ENCODE results near the gene DIP2C.

DIP2C gene

GRCh38 chr10:625333-625696 is 64.2 kb downstream of the DIP2C start:
- no peak for DNase-seq

- DNase-seq: peak; percentile 84
These were observed 64.7 kb downstream of the DIP2C start for GRCh38 chr10:624605-625332.

GRCh38 chr10:624312-624604 is 65.2 kb downstream of the DIP2C start:
- no peak for DNase-seq

- no peak for DNase-seq
These were observed 65.8 kb downstream of the DIP2C start for GRCh38 chr10:623477-624311.

- no peak for DNase-seq
These were observed 66.5 kb downstream of the DIP2C start for GRCh38 chr10:623014-623413.

- DNase-seq: no peak
These were observed 67.3 kb downstream of the DIP2C start for GRCh38 chr10:621981-622740.

- no peak for DNase-seq
These were observed 68.0 kb downstream of the DIP2C start for GRCh38 chr10:621513-621912.

GRCh38 chr10:620971-621370 is 68.5 kb downstream of the DIP2C start:
- no peak for DNase-seq

- DNase-seq: no peak
These were observed 69.1 kb downstream of the DIP2C start for GRCh38 chr10:620417-620816.

- DNase-seq: no peak
These were observed 69.8 kb downstream of the DIP2C start for GRCh38 chr10:619710-620109.

GRCh38 chr10:618229-618989 is 71.1 kb downstream of the DIP2C start:
- DNase-seq: no peak

GRCh38 chr10:617471-617870 is 72.0 kb downstream of the DIP2C start:
- DNase-seq: no peak

- peak; percentile 89 for DNase-seq
These were observed 73.8 kb downstream of the DIP2C start for GRCh38 chr10:615583-616152.

- DNase-seq: no peak
These were observed 74.5 kb downstream of the DIP2C start for GRCh38 chr10:614790-615582.

GRCh38 chr10:614139-614711 is 75.2 kb downstream of the DIP2C start:
- DNase-seq: no peak

GRCh38 chr10:613271-614138 is 76.0 kb downstream of the DIP2C start:
- DNase-seq: no peak

GRCh38 chr10:612696-613095 is 76.8 kb downstream of the DIP2C start:
- DNase-seq: no peak

- peak; percentile 56 for DNase-seq
These were observed 78.7 kb downstream of the DIP2C start for GRCh38 chr10:610642-611305.

GRCh38 chr10:609868-610545 is 79.5 kb downstream of the DIP2C start:
- DNase-seq: no peak

Data from HCEC 1CT (cell line).